ENCODE measurements around the gene PRMT9. TPM values are rescaled to one million over a fixed set of nuclear protein-coding genes. Genes with fewer than 3 reads are reported as not detected.

PRMT9 gene
- total and polyA plus RNA-seq, 9 of the 15 experiments (the other 6 are each of a cell fraction or from before 2014, with no cell fraction given) = 3.5 to 15.6 (median 7.2) TPM

DNA sequence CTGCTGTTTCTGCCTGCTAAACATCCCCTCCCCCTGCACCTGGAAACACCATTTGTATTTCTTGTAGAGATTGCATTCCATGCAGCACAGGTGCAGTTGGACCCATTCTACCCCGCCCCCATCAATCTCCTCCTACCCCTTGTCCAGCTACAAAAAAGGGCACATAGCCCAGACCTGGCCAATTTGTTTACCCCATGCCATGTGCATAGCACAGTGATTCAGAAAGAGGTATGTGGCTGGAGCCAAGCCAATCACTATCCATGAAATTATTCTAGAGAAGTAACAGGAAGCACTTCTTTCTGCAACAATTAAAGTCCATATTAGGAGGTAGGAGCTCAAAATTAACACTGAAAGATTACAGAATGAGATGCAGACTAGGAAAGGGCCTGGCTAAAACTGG, 87.0 kb downstream of the PRMT9 start (continued):
- TF ChIP-seq, protein P1, sequence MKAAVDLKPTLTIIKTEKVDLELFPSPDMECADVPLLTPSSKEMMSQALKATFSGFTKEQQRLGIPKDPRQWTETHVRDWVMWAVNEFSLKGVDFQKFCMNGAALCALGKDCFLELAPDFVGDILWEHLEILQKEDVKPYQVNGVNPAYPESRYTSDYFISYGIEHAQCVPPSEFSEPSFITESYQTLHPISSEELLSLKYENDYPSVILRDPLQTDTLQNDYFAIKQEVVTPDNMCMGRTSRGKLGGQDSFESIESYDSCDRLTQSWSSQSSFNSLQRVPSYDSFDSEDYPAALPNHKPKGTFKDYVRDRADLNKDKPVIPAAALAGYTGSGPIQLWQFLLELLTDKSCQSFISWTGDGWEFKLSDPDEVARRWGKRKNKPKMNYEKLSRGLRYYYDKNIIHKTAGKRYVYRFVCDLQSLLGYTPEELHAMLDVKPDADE (conservative IDR thresholded peaks at IDR 0.05; ENCODE audit: control insufficient read depth, low read depth, low read length) = no peak

DNA sequence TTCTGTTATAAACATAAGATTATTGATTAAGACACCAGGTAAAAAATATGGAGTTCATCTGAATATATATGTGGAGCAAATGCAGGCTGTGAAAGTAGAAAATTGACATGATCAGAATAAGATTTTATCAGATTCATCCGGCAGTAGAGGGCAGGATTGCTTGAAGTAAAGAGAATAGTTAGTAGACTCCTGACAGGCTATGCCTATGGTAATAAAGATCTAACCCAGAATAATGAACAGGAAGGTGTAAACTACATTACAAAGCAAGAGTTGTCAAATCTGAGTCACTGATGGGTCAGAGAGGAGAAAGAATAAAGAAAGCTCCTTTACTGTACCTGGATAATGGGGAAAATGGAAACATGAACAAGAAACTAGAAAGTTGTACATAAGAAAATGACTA, 87.6 kb downstream of the PRMT9 start:
- FAIRE-seq (no peak), ATAC-seq (no peak), DNase-seq (ENCODE audit: extremely low read depth in 1 of 4, low spot score in 3 of 4) (no peak)
- Histone ChIP-seq H3K4me3 (no peak overlapping the region), H3K27me3 (ENCODE audit: control insufficient read depth in 2 of 2, insufficient read depth in 2 of 2, low read length in 2 of 2) (peaks cover 0 to 12% of the 10 kb centered on the region in 2 experiments; a peak in 1 of 5 replicates), H3K79me2 (ENCODE audit: control insufficient read depth, insufficient read depth, low read length) (no peaks in the 10 kb centered on the region), H4K20me1 (replicated peaks; ENCODE audit: control insufficient read depth, insufficient read depth, low read length) (no peaks in the 10 kb centered on the region), H3K4me1 (replicated peaks in 1 of 2; ENCODE audit: control insufficient read depth in 2 of 2, insufficient read depth in 2 of 2, low read length in 2 of 2) (no peaks in the 10 kb centered on the region), H3K9me1 (ENCODE audit: control insufficient read depth, insufficient read depth, low read length) (no peaks in the 10 kb centered on the region), H2AFZ (ENCODE audit: low read depth, low read length) (no peak overlapping the region), H3K9me3 (replicated peaks; ENCODE audit: control insufficient read depth, insufficient read depth, low read depth, low read length) (no peaks in the 10 kb centered on the region), H3K9ac (ENCODE audit: insufficient read depth in 1 of 2, low read depth in 2 of 2, low read length in 2 of 2) (no peak overlapping the region), H3K27ac (ENCODE audit: extremely low read depth, low read depth, low read length) (no peak overlapping the region), H3K4me2 (ENCODE audit: insufficient read depth, low read length) (no peak overlapping the region), H3K36me3 (ENCODE audit: control insufficient read depth, insufficient read depth, low read length) (no peaks in the 10 kb centered on the region)
- intact Hi-C loops (cut with micrococcal nuclease) = no loop called here
- CTCF ChIA-PET (ENCODE audit: low intra/inter-chr PET ratio) = interaction anchor here (1.4 kb wide), 1 partner anchor 270 kb away, joined by 5 read pairs; no protein-coding TSS in a partner anchor
- in situ Hi-C loops (cut with MboI) = loop anchor here (10.0 to 25.0 kb wide), 2 partner anchors 432 to 584 kb away; no protein-coding TSS in a partner anchor
- POLR2A ChIA-PET = interaction anchor here (1.1 kb wide), 1 partner anchor 10 kb away, joined by 3 read pairs; no protein-coding TSS in a partner anchor
- WGBS (ENCODE audit: insufficient coverage, low coverage, missing lambda C conversion rate) = 0% methylated on average over 1 of the region's 1 CpG
- BruUV-seq (replicated peaks) = no TSS peak
- TF ChIP-seq, protein P2, sequence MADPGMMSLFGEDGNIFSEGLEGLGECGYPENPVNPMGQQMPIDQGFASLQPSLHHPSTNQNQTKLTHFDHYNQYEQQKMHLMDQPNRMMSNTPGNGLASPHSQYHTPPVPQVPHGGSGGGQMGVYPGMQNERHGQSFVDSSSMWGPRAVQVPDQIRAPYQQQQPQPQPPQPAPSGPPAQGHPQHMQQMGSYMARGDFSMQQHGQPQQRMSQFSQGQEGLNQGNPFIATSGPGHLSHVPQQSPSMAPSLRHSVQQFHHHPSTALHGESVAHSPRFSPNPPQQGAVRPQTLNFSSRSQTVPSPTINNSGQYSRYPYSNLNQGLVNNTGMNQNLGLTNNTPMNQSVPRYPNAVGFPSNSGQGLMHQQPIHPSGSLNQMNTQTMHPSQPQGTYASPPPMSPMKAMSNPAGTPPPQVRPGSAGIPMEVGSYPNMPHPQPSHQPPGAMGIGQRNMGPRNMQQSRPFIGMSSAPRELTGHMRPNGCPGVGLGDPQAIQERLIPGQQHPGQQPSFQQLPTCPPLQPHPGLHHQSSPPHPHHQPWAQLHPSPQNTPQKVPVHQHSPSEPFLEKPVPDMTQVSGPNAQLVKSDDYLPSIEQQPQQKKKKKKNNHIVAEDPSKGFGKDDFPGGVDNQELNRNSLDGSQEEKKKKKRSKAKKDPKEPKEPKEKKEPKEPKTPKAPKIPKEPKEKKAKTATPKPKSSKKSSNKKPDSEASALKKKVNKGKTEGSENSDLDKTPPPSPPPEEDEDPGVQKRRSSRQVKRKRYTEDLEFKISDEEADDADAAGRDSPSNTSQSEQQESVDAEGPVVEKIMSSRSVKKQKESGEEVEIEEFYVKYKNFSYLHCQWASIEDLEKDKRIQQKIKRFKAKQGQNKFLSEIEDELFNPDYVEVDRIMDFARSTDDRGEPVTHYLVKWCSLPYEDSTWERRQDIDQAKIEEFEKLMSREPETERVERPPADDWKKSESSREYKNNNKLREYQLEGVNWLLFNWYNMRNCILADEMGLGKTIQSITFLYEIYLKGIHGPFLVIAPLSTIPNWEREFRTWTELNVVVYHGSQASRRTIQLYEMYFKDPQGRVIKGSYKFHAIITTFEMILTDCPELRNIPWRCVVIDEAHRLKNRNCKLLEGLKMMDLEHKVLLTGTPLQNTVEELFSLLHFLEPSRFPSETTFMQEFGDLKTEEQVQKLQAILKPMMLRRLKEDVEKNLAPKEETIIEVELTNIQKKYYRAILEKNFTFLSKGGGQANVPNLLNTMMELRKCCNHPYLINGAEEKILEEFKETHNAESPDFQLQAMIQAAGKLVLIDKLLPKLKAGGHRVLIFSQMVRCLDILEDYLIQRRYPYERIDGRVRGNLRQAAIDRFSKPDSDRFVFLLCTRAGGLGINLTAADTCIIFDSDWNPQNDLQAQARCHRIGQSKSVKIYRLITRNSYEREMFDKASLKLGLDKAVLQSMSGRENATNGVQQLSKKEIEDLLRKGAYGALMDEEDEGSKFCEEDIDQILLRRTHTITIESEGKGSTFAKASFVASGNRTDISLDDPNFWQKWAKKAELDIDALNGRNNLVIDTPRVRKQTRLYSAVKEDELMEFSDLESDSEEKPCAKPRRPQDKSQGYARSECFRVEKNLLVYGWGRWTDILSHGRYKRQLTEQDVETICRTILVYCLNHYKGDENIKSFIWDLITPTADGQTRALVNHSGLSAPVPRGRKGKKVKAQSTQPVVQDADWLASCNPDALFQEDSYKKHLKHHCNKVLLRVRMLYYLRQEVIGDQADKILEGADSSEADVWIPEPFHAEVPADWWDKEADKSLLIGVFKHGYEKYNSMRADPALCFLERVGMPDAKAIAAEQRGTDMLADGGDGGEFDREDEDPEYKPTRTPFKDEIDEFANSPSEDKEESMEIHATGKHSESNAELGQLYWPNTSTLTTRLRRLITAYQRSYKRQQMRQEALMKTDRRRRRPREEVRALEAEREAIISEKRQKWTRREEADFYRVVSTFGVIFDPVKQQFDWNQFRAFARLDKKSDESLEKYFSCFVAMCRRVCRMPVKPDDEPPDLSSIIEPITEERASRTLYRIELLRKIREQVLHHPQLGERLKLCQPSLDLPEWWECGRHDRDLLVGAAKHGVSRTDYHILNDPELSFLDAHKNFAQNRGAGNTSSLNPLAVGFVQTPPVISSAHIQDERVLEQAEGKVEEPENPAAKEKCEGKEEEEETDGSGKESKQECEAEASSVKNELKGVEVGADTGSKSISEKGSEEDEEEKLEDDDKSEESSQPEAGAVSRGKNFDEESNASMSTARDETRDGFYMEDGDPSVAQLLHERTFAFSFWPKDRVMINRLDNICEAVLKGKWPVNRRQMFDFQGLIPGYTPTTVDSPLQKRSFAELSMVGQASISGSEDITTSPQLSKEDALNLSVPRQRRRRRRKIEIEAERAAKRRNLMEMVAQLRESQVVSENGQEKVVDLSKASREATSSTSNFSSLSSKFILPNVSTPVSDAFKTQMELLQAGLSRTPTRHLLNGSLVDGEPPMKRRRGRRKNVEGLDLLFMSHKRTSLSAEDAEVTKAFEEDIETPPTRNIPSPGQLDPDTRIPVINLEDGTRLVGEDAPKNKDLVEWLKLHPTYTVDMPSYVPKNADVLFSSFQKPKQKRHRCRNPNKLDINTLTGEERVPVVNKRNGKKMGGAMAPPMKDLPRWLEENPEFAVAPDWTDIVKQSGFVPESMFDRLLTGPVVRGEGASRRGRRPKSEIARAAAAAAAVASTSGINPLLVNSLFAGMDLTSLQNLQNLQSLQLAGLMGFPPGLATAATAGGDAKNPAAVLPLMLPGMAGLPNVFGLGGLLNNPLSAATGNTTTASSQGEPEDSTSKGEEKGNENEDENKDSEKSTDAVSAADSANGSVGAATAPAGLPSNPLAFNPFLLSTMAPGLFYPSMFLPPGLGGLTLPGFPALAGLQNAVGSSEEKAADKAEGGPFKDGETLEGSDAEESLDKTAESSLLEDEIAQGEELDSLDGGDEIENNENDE (IDR thresholded peaks at IDR 0.05; ENCODE audit: low read depth, low read length) = no peak
- TF ChIP-seq ZNF324 (CRISPR knock-in tag; IDR thresholded peaks at IDR 0.05) (no peak), POLR2G (IDR thresholded peaks at IDR 0.05; ENCODE audit: low read depth, low read length) (no peak), CREB1 (IDR thresholded peaks at IDR 0.05) (no peak), CREB1 (CRISPR knock-in tag; IDR thresholded peaks at IDR 0.05) (no peak), ZNF274 (IDR thresholded peaks at IDR 0.05; ENCODE audit: borderline replicate concordance, low read depth, low read length) (no peak), KDM4B (IDR thresholded peaks at IDR 0.05; ENCODE audit: borderline replicate concordance in 2 of 2, low read depth in 1 of 2) (no peak)

Measured in K562 (cell line).